ENCODE data around the gene OTOP2.

GRCh38 chr17:74923538-74924249 is 379 bp upstream of the OTOP2 start:
- TF ChIP-seq POLR2A (IDR thresholded peaks at IDR 0.05; ENCODE audit: low read length) (no peak), GATA1 (IDR thresholded peaks at IDR 0.05; ENCODE audit: low read depth, low read length) (no peak)

Data from erythroblast (primary cell).